ENCODE measurements around the gene AP4S1.
A peak's percentile ranks its signal among the peaks of the same experiment; 100 is the strongest.
"Not testable (repeated sequence)": the region's sequence is repeated elsewhere in the genome, so short reads cannot be mapped to it uniquely, and the experiment has no call there.

Gene AP4S1, protein sequence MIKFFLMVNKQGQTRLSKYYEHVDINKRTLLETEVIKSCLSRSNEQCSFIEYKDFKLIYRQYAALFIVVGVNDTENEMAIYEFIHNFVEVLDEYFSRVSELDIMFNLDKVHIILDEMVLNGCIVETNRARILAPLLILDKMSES

DNA sequence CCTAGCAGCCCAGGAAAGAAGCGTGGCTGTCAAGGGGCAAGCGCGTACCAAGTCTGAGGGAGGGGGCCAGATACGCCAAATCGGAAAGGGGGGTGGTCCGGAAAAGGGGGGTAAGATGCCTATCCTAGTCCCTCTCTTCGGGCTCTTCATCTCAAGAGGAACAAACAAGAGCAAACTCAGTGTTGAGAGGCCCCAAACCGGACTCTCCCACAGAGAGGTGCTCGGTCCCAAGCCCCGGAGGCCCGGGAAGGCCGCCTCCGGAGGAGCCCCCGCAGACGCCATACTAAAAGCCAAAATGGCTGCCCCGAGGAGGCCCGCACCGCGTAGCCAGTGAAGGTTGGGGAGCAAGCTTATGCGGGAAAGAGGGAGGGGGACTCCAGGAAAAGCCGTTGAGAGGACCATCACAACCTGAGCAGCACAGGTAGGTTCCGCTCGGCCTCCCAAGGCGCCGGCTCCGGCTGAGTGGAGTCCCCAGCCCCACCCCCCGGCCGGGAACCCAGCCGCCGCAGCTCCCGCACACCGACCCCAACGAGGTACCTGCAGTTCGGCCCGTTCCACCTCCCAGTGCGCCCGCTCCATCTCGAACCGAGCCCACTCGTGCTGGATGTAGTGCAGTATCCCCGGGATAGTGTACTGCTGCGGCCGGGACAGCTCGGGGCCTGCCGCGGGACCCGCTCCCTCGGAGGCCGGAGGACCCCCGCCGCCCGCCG lies at the start of gene AP4S1:
Gene AP4S1, plus strand, starts transcription at position 283 of the 710 bp plus-strand sequence. CDS start 40,548 bp downstream, outside the sequence.
- peak; percentile 5 for DNase-seq (ENCODE audit: low read depth, low spot score)

DNA sequence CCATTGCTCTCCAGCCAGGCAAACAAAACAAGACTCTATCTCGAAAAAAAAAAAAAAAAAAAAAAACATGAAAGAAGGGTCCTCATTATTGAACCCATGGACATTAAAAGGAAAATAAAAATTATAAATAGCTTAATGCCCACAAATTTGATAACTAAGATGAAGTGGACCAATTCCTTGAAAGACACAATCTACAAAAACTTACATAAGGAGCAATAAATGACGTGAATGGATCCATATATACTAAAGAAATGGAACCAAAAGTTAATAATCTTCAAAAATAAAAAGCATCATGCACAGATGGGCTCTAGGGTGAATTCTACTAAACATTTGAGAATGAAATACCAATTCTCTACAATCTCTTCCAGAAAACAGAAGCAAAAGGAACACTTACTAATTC lies 47.7 kb upstream of the AP4S1 start:
- no peak for DNase-seq (ENCODE audit: low read depth, low spot score)

DNA sequence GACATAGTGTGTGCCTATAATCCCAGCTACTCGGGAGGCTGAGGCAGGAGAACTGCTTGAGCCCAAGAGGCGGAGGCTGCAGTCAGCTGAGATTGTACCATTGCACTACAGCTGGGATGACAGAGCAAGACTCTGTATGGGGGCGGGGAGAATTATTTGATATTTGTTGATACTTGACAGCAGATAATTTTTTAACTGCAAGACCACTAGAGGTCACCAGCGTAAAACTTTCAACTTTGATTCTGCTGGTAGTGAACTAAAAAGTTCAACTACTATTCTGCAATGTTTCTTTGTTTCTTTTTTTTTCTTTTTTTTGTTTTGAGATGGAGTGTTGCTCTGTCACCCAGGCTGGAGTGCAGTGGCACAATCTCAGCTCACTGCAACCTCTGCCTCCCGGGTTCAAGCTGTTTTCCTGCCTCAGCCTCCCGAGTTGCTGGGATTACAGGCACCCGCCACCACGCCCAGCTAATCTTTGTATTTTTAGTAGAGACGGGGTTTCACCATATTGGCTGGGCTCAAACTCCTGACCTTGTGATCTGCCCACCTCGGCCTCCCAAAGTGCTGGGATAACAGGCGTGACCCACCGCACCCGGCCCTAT lies 45.2 kb upstream of the AP4S1 start:
- DNase-seq (ENCODE audit: low read depth, low spot score): peak; percentile 6

DNA sequence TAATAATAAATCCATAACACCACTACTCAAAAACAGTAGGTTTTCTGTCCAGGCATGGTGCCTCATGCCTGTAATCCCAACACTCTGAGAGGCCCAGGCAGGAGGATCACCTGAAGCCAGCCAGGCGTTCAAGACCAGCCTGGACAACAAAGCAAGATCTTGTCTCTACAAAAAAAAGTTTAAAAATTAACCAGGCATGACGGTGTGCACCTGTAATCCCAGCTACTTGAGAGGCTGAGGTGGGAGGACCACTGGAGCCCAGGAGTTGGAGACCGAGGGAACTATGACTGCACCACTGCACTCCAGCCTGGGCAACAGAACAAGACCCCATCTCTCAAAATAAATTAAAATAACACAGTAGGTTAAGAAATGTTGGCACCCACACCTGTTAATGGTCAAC lies 44.5 kb upstream of the AP4S1 start:
- no peak for DNase-seq (ENCODE audit: low read depth, low spot score)

DNA sequence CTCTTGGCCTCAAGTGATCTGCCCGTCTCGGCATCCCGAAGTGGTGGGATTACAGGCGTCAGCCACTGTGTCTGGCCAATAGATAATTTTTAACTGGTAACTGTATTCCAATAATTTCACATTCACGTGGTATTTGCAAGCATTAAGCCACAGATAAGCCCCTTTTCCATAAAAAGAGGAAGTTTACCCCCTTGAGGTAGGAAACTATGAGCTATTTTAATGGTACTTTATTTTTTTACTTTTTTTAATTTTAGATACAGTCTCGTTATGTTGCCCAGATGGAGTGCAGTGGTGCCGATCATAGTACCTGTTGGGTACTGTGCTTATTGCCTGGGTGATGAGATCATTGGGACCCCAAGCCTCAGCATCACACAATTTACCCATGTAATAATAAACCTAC lies 42.9 kb upstream of the AP4S1 start:
- no peak for DNase-seq (ENCODE audit: low read depth, low spot score)

DNA sequence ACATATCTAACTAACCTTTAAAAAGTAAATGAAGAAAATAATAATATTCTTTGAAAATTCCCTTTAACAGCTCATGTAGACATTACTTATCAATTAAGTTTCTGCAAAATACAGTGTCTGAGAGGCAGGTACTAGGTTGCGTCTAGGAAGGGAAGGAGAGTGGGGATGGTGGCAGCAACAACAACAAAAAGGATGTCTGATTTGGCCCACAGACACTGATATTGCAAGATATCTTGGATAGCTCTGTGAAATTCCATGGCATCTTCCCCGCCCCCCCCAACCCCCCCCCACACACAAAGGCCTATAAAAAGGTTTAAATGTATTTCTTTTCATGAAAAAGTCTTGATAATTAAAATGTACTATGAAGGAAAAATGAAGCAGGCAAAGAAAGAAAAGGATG lies 41.6 kb upstream of the AP4S1 start:
- DNase-seq (ENCODE audit: low read depth, low spot score): no peak

DNA sequence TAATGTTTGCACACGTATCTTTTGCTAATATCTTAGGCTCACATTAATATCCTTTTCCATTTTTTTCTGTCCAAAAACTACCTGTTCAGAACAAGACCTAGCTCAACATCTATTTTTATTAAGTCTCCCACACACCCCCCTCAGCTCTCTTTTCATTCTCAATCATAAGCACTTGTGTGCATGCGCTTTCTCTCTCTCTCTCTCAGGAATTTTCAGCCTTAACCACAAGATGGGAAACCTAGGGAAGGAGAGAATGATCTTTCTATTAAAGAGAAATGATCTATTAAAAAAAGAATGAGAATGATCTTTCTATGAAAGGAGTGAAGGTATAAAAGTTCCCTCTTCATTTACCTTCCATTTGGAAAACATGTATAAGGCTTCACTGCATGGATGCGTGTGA lies 39.7 kb upstream of the AP4S1 start:
- DNase-seq (ENCODE audit: low read depth, low spot score): no peak

DNA sequence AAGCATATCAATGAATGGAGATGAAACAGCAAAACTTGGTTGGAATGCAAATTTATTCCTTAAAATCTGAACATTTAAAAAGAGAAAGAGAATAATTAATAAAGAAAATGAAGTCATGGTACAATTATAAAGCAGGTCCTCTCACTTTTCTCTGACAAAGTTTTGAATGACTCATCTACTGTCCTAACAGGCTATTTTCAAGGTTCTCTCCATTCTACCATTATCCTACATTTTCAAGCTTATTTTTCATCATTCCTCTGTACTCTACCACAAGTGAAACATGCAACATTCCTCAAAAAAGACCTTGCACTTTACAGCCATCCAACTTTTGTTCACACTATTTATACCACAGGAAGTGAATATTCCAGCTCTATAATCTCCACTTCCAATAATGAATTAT lies 36.9 kb upstream of the AP4S1 start:
- DNase-seq (ENCODE audit: low read depth, low spot score): no peak

DNA sequence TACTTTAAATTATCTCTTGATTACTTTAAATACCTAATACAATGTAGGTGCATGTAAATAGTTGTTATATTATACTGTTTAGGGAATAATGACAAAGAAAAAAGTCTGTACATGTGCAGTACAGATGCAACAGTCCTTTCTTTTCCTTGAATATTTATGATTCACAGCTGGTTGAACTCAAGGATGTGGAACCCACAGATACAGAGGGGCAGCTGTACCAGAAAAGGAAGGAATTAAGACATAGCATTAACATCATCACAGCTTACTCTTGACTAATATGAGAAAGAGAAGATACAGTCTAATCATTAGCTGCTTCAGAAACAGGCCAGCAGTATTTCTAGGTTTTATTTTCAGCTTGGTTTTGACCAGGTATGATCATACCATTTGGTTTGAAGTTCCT lies 34.7 kb upstream of the AP4S1 start:
- no peak for DNase-seq (ENCODE audit: low read depth, low spot score)

DNA sequence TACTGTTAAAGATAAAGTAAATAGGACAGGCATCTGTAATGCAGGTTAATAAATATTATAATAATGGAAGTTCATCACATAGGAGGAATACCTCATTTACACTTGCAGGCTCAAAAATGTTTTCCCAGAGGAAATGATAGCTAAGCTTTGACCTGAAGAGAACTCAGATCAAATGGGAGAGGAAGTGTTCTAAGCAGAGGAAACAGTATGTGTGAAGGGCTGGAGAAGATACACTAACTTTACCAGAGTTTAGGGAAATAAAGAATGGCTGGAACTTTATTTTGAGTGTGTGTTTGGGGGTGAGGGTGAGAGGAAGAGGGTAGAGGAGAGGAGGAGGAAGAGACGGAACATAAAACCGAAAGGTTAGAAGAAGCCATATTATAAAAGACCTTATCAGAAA lies 34.0 kb upstream of the AP4S1 start:
- DNase-seq (ENCODE audit: low read depth, low spot score): no peak

DNA sequence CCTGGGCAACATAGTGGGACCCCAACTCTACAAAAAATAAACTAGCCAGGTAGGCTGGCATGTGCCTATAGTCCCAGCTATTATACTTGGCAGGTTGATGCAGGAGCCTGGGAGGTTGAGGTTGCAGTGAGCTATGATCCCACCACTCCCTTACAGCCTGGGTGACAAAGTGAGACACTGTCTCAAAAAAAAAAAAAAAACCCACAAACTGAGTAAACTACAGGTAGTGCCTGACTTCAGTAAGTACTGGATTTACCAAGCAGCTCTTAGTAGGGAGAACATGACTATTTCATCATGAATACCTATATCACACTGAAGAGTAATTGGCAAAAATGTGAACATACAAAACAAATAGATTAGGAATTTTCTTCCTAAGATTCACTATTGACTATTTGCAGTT lies 32.4 kb upstream of the AP4S1 start:
- no peak for DNase-seq (ENCODE audit: low read depth, low spot score)

DNA sequence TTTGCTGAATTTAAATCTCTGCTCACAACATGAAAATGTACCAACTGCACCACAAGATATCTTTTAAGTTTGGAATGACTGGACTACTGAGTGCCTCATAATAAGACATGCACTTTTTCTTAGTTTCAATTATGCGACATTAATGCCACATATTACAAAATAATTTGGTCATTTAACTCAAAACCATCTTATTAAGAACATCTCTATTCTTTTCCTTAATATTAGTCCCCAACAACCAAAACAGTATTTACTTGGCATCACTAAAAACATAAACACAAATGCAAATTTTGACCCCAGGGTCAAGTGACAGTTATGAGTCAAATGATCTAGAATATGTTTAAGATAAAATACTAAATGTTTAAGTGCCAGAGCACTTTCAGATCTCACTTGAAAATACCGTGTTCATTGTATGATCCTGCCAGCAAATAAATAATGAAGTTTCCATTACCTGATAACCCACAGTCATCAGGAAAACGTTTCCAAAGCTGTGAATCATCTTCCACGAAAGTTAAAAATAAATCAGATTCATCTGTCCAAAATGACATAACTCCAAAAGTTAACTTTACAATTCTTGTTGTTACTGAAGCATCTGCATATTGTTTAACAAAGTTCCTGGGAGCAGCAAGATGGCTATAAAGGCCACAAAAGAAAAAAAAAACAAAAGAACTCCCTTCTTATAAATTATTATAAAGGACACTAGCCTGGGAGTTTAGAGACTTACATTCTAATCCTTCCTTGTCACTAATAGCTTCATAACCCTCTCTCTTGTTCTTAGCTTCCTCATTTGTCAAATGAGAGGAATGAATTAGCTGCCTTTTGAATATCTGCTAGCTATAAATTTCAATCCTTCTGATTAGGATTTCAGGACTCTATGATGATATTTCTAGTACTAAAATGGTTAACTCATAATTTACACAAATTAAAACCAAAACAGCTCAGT lies 30.5 kb upstream of the AP4S1 start:
- no peak for DNase-seq (ENCODE audit: low read depth, low spot score)

DNA sequence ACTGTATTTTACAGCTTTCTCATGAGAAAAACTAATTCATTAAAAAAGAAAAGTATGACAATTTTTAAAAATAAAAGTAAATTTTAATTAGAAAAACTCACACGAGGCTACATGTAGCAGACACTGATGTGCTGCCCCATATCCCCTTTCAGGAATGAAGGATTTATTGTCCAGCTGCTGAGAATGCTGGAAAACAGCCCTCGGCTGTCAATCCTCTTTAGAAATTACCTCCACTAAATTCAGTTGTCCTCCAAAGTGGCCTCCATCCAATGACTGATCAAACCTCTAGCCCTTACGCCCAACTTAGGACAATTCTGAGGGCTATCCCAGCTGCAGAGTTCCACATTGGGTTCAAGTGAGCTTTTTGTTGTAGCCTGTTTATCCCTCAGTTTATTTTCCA lies 29.8 kb upstream of the AP4S1 start:
- no peak for DNase-seq (ENCODE audit: low read depth, low spot score)

DNA sequence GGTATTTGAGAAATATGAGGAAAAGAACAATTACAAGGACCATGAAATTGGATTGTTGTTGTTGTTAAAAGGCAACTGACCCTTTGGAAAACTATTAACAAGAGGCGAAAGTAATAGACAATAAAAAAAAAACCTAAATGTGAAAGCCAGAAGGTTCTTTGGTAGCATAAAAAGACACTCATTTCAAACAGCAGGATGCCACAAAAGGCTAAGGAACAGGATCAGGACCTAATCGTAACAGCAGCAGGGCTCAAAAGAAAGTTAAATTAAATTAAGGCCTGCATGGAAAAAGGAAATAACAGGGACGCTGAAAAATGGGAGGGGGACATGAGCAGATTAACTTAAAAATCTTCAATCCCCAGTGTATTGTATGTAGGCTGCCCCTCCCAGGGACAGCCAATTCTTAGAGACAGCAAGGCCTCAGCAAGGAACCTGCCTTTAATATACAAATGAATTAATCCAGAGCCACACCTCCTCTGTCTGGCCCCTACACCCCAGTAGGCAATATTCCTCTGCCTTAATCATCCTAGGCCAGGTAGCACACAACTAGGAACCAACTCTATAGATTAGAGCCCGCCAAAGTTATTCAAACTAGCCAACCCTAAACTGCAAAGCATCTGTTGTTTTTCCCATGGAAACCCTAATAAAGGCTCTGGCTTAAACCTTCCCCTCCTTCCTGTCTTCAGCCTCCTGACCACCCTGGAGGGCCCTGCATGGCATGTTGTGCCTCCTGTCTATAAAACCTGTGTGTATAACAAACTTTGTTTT lies 28.4 kb upstream of the AP4S1 start:
- DNase-seq (ENCODE audit: low read depth, low spot score): no peak

DNA sequence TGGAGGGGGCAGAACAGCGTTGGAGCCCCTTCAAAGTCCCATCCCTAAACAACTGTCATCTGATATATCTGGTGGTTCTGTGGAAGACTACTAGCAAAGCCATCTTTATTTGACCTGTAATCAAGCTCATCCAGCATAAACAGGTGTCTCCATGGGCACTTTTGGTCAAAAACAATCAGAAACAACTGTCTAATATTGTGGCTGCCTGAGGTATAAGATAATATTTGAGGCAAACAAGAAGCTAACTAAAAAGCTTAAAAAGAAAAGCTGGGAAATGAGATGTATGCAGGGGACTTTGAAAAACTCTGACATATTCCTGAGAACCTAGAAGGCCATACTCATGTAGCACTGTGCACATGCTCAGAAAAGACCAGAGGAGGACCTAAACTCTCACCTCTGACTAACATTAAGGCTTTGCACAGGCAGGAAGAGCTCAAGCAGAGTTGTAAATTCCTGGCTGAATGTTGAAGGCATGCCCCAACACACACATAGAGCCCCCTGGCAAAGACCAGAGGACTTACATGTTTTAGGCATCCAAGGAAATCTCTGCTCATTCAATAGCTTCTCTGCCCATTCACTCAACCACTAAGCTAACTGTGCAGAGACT lies 27.2 kb upstream of the AP4S1 start:
- DNase-seq (ENCODE audit: low read depth, low spot score): no peak

DNA sequence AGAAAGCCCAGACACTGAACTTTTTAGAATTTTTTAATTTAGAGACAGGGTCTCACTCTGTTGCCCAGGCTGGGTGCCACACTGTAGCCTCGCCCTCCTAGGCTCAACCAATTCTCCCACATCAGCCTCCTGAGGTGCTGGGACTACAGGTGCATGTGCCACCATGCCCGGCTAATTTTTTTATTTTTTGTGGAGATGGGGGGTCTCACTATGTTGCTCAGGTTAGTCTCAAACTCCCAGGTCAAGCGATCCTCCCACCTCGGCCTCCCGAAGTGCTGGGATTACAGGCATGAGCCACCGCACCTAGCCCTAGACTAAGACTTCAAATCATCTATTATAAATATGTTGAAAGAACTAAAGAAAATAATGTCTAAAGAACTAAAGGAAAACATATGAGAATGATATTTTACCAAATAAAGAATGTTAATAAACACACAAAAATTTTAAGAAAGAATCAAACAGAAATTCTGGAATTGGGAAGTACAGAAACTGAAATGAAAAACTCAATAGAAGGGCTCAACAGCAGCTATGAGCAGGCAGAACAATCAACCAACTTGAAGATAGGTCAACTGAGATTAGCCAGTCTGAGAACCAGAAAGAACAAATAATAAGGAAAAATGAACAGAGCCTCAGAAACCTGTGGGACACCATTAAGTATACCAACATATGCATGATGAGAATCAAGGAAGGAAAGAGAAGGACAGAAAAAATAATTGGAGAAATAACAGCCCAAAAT lies 26.2 kb upstream of the AP4S1 start:
- DNase-seq (ENCODE audit: low read depth, low spot score): no peak

DNA sequence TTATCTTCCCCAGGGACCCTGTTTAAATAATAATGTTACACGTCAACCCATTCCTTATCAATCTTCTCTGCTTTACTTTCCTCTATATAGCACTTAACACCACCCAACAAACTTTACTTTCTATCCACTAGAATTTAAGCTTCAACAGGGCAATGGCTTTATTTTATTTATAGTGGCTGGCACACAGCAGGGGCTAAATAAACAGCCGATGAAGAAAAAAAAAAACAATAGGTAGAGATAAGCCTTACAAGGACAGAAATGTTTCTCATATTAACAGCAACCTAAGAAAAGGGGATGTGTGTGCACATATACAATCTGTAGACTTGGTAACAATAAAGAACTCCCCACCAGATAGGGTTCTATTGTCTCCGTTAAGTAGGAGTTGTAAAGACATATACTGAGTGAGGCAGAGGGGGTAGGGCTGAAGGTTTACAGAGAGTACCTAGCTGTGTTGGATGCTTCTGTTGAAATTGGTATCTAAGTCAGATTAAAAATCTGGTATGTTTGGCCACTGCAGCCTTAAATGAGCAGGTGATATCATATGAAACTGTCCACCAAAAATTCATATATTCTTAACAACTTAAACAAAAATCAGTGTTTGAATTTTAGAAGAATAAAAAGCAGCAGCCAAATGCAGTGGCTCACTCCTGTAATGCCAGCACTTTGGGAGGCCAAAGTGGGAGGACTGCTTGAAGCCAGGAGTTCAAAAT lies 24.7 kb upstream of the AP4S1 start:
- no peak for DNase-seq (ENCODE audit: low read depth, low spot score)

DNA sequence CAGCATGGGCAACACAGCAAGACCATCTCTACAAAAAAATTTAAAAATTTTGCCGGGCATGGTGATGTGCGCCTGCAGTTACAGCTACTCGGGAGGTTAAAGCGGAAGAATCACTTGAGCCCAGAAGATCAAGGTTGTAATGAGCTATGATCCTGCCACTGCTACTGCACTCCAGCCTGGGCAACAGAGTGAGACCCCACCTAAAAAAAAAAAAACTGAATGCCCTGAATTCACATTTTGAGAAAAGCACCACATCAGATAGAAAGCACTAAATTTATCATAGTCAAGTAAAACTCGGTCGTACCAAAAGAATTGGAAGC lies 24.1 kb upstream of the AP4S1 start:
- DNase-seq (ENCODE audit: low read depth, low spot score): no peak

DNA sequence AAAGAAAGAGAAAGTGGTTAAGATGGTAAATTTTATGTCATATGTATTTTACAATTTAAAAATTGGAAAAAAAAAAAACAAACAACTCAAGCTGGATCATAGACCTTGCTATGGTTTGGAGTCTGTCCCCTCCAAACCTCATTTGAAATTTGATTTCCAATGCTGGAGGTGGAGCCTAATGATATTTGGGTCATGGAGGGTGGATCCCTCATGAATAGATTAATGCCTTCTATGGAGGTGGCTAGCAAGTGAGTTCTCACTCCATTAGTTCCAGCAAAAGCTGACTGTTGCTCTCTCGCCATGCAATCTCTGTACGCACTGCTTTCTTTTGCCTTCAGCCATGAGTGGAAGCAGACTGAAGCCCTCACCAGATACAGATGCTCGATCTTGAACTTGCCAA lies 22.2 kb upstream of the AP4S1 start:
- no peak for DNase-seq (ENCODE audit: low read depth, low spot score)

DNA sequence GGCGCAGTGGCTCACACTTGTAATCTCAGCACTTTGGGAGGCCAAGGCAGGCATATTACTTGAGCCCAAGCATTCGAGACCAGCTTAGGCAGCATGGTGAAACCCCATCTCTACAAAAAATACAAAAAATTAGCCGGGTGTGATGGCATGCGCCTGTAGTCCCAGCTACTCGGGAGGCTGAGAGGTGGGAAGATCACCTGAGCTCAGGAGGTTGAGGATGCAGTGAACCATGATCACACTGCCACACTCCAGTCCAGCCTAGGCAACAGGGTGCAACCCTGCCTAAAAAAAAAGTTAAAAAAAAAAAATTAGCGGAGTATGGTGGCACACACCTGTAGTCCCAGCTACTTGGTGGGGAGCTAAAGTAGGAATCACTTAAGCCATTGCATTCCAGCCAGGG lies 21.4 kb upstream of the AP4S1 start:
- not testable (repeated sequence) for DNase-seq (ENCODE audit: low read depth, low spot score)

Measured in activated naive CD8-positive, alpha-beta T cell treated with anti-CD3 and anti-CD28 coated beads, Interleukin-2, amount 50 U/mL, for 16 hours (primary cell).